K562 (cell line): ENCODE data around the gene OR8D2. TPM values are rescaled to one million over a fixed set of nuclear protein-coding genes. Genes with fewer than 3 reads are reported as not detected.

Experiments
- ATAC-seq: fragments of 200-7000 bp; cut with Tn5 transposase; 3 replicates; pipeline ENCODE4 v1.9.1; 2020; ENCODE audit warnings: moderate library complexity
- BruUV-seq: library from RNA; stranded (reverse); fragments of 400-500 nt; replicated peaks from 2 replicates; lab custom pipeline; 2021; lab: Mats Ljungman, UMichigan
- CTCF ChIA-PET: fragments of 300-600 bp; formaldehyde crosslinking; extraction: SDS; loops from one replicate; lab custom pipeline; 2021; ENCODE audit warnings: low intra/inter-chr PET ratio; lab: Yijun Ruan, JAX
- POLR2A ChIA-PET: fragments of 300-600, 350-650 bp; sonication (Branson Sonifier 250); formaldehyde crosslinking; extraction: SDS; loops from one replicate; lab custom pipeline; 2021; ENCODE audit warnings: antibody characterized with exemption, inconsistent platforms; lab: Yijun Ruan, JAX
- DNase-seq, 4 experiments: peaks; one replicate each; pipeline versions ENCODE4 v3.0.0 to v3.0.0-alpha.2; 2011 to 2018; ENCODE audit warnings: low spot score in 3 of 4, mixed read lengths in 3 of 4; ENCODE audit errors: extremely low read depth in 1 of 4
- FAIRE-seq: peaks from 2 replicates; lab custom pipeline; 2011; peaks lifted over from hg19 to GRCh38; lab: Jason Lieb, UNC
- H2AFZ ChIP-seq: 2 replicates; pipeline ENCODE4 v1.6.0; 2011; ENCODE audit warnings: low read depth, low read length, control low read depth, inconsistent platforms
- H3K27ac ChIP-seq: fragments of 200-600 bp; 3 replicates; pipeline ENCODE4 v1.8.0; 2011; ENCODE audit warnings: low read depth, mild to moderate bottlenecking, control low read depth, inconsistent platforms, low read length, moderate library complexity, mixed read lengths; ENCODE audit errors: extremely low read depth
- H3K27me3 ChIP-seq, 2 experiments: fragments of 300-600 bp in 1 of 2; 2 replicates in 1 of 2; 3 replicates in 1 of 2; pipeline versions ENCODE4 v1.6.0 to v1.8.0; 2011; ENCODE audit warnings: inconsistent platforms in 2 of 2, low read length in 2 of 2, mild to moderate bottlenecking in 1 of 2, mixed read lengths in 1 of 2, moderate library complexity in 1 of 2; ENCODE audit not compliant: control insufficient read depth in 2 of 2, insufficient read depth in 2 of 2
- H3K36me3 ChIP-seq: fragments of 300-600 bp; 3 replicates; pipeline ENCODE4 v1.8.0; 2011; ENCODE audit warnings: mild to moderate bottlenecking, low read length, inconsistent platforms; ENCODE audit not compliant: control insufficient read depth, insufficient read depth
- H3K4me1 ChIP-seq, 2 experiments: fragments of 200-600 bp in 1 of 2; replicated peaks in 1 of 2; 2 replicates in 1 of 2; 3 replicates in 1 of 2; pipeline versions ENCODE4 v1.5.1 to v1.8.0; 2011; ENCODE audit warnings: inconsistent platforms in 2 of 2, low read length in 2 of 2, mild to moderate bottlenecking in 1 of 2, mixed read lengths in 1 of 2, moderate library complexity in 1 of 2; ENCODE audit not compliant: control insufficient read depth in 2 of 2, insufficient read depth in 2 of 2
- H3K4me2 ChIP-seq: 2 replicates; pipeline ENCODE4 v1.6.1; 2011; ENCODE audit warnings: low read length, control low read depth, inconsistent platforms, mixed read lengths; ENCODE audit not compliant: insufficient read depth
- H3K4me3 ChIP-seq: fragments of 200-600 bp; sonication (generic), shearing (Covaris generic); 2 replicates; pipeline ENCODE4 v1.5.1; 2016; ENCODE audit warnings: control low read depth, inconsistent platforms
- H3K79me2 ChIP-seq: fragments of 200-600 bp; 3 replicates; pipeline ENCODE4 v1.8.0; 2011; ENCODE audit warnings: low read length, inconsistent platforms; ENCODE audit not compliant: control insufficient read depth, insufficient read depth
- H3K9ac ChIP-seq, 2 experiments: 2 replicates each; pipeline versions ENCODE4 v1.6.0 to v1.6.1; 2011; ENCODE audit warnings: low read depth in 2 of 2, low read length in 2 of 2, control low read depth in 1 of 2, inconsistent platforms in 1 of 2, mild to moderate bottlenecking in 1 of 2, mixed read lengths in 1 of 2; ENCODE audit not compliant: insufficient read depth in 1 of 2
- H3K9me1 ChIP-seq: one replicate; pipeline ENCODE4 v1.6.0; 2011; ENCODE audit warnings: inconsistent platforms, mild to moderate bottlenecking, low read length, moderate library complexity; ENCODE audit not compliant: control insufficient read depth, insufficient read depth
- H3K9me3 ChIP-seq: replicated peaks from 2 replicates; pipeline ENCODE4 v1.5.1; 2011; ENCODE audit warnings: low read depth, low read length, inconsistent platforms; ENCODE audit not compliant: control insufficient read depth, insufficient read depth
- H4K20me1 ChIP-seq: replicated peaks from 2 replicates; pipeline ENCODE4 v1.6.1; 2011; ENCODE audit warnings: low read length, inconsistent platforms, mixed read lengths; ENCODE audit not compliant: control insufficient read depth, insufficient read depth
- DACH1 ChIP-seq: fragments of 450-650 bp; IDR thresholded peaks from 2 replicates; pipeline ENCODE4 v1.6.1; 2018; ENCODE audit not compliant: partially characterized antibody
- ELK3 ChIP-seq: fragments of 450-650 bp; formaldehyde crosslinking; IDR thresholded peaks from 2 replicates; pipeline ENCODE4 v1.4.0; 2020; ENCODE audit warnings: mild to moderate bottlenecking
- FOXA3 ChIP-seq, 2 experiments: fragments of 450-650 bp in 1 of 2; sonication (generic) in 1 of 2; formaldehyde crosslinking; IDR thresholded peaks in 1 of 2; conservative IDR thresholded peaks in 1 of 2; 2 replicates each; pipeline versions ENCODE4 v1.4.0 to v1.8.0; 2020 to 2022; ENCODE audit warnings: mild to moderate bottlenecking in 2 of 2, missing genetic modification reagents in 1 of 2
- HLTF ChIP-seq: fragments of 450-650 bp; IDR thresholded peaks from 2 replicates; pipeline ENCODE4 v1.6.1; 2016
- TRIM28 ChIP-seq: fragments of 450-650 bp; IDR thresholded peaks from 2 replicates; pipeline ENCODE4 v1.6.1; 2017
- ZNF280B ChIP-seq: fragments of 250-450 bp; sonication (Bioruptor Pico); IDR thresholded peaks from 2 replicates; pipeline ENCODE4 v1.5.1; 2021; ENCODE audit warnings: mild to moderate bottlenecking
- WGBS: fragments of 100-300 bp; shearing (Covaris generic); methylation state at CpG from one replicate; pipeline ENCODE4 v1.1.6; 2016; ENCODE audit warnings: low coverage, mixed read lengths; ENCODE audit not compliant: insufficient coverage; ENCODE audit errors: missing lambda C conversion rate; 5-methylcytosine and 5-hydroxymethylcytosine counted together
- in situ Hi-C: fragments of 300-500 bp; cut with MboI; formaldehyde crosslinking; loops from 4 replicates; pipeline ENCODE4 v1.15.0; 2018; ENCODE audit warnings: inconsistent platforms, mixed read lengths
- intact Hi-C: fragments of 100-400 bp; cut with micrococcal nuclease; formaldehyde crosslinking; loops from 2 replicates; pipeline ENCODE4 v1.14.2; 2022
- polyA plus RNA-seq, 8 experiments: library from polyadenylated mRNA; depleted of rRNA in 4 of 8; stranded (reverse) in 5 of 8; unstranded in 3 of 8; fragments of >200 nt; fragmentation: Nextera tagmentation in 2 of 8; fragmentation: Illumina TruSeq in 1 of 8; extraction: Ambion mirVana in 2 of 8; extraction: Trizol in 1 of 8; gene quantifications; 2 replicates each; pipeline versions ENCODE4 v1.2.1 to v1.2.3, GENCODE V29; 2011 to 2014; ENCODE audit warnings: inconsistent platforms in 1 of 8, missing spikeins in 1 of 8
- total RNA-seq, 7 experiments: library from RNA; depleted of rRNA in 6 of 7; stranded (reverse); fragments of >200 nt in 6 of 7; fragmentation: Illumina TruSeq in 2 of 7; extraction: Trizol in 2 of 7; gene quantifications; 2 replicates each; pipeline versions ENCODE4 v1.2.1 to v1.2.3, GENCODE V29; 2011 to 2021; ENCODE audit warnings: low replicate concordance in 1 of 7

The OR8D2 gene
- total and polyA plus RNA-seq, 9 of the 15 experiments (the other 6 are each of a cell fraction or from before 2014, with no cell fraction given) = 0.06 to 0.21 TPM; not detected in 7

- intact Hi-C loops = loop anchor here (2.0 to 10.0 kb wide), 2 partner anchors 57 to 219 kb away; partner anchors contain the start of gene OR8B2
- H3K27me3 ChIP-seq = no peaks in the 10 kb centered on the region
- H3K9ac ChIP-seq = no peak overlapping the region
- WGBS = 80% methylated on average over 1 of the region's 1 CpG
- ChIA-PET CTCF (interaction anchor here (0.7 kb wide), 1 partner anchor 220 kb away, joined by 3 read pairs; no protein-coding TSS in a partner anchor), POLR2A (no interaction called here)
- no peak for FAIRE-seq
- H3K4me1 ChIP-seq = no peaks in the 10 kb centered on the region
- TF ChIP-seq ZNF280B (CRISPR knock-in tag) (0 out of 2 replicates have a peak, but pooled peaks have one; percentile 28), DACH1 (no peak), HLTF (peak; percentile 96), TRIM28 (peak; percentile 53; the same call in 1 of the 2 replicates), ELK3 (CRISPR knock-in tag) (no peak), FOXA3 (CRISPR knock-in tag; conservative IDR thresholded peaks at IDR 0.05 in 1 of 2, IDR thresholded peaks at IDR 0.05 in 1 of 2) (peak in 1 of 2 experiments; percentile 90; a peak in 2 of 4 replicates)
- no peaks in the 10 kb centered on the region for H3K9me3 ChIP-seq
- no peak overlapping the region for H3K4me2 ChIP-seq
- H3K36me3 ChIP-seq = no peaks in the 10 kb centered on the region
- no peaks in the 10 kb centered on the region for H3K79me2 ChIP-seq
- H2AFZ ChIP-seq = no peak overlapping the region
- H4K20me1 ChIP-seq = no peaks in the 10 kb centered on the region
- H3K27ac ChIP-seq = no peak overlapping the region
- no peak overlapping the region for H3K4me3 ChIP-seq
- ATAC-seq = no peak
- BruUV-seq = no TSS peak
- H3K9me1 ChIP-seq = no peaks in the 10 kb centered on the region
- DNase-seq = no peak
- in situ Hi-C loops = no loop called here
Measured at GRCh38 chr11:124327775-124328174, 7.8 kb upstream of the OR8D2 start.
